B cell (primary cell): ENCODE results near the gene KIF27. TPM values are rescaled to one million over a fixed set of nuclear protein-coding genes. Genes with fewer than 3 reads are reported as not detected.

ENCODE experiments used
- ATAC-seq: fragments of 200-7000 bp; cut with Tn5 transposase; one replicate; pipeline ENCODE4 v1.10.0; 2021; ENCODE audit warnings: low read depth, mild to moderate bottlenecking, moderate number of reproducible peaks, moderate library complexity
- CTCF ChIA-PET: fragments of 350-600 bp; sonication (Branson Sonifier 250); formaldehyde crosslinking; loops from one replicate; lab custom pipeline; 2021; ENCODE audit warnings: antibody characterized with exemption, inconsistent platforms; lab: Charles Lee
- POLR2A ChIA-PET: fragments of 350-600 bp; sonication (Branson Sonifier 250); formaldehyde crosslinking; loops from one replicate; lab custom pipeline; 2021; ENCODE audit warnings: antibody characterized with exemption; lab: Charles Lee
- DNase-seq: peaks from one replicate; pipeline ENCODE4 v3.0.0; 2013
- H2AFZ ChIP-seq: 2 replicates; pipeline ENCODE4 v1.6.1; 2012; ENCODE audit warnings: mild to moderate bottlenecking, low read depth, low read length; ENCODE audit not compliant: insufficient read depth, poor library complexity, severe bottlenecking
- H3K27ac ChIP-seq, 2 donors: 1 replicate in 1 of 2; 2 replicates in 1 of 2; pipeline ENCODE4 v1.5.1; 2012 to 2013; ENCODE audit warnings: low read length in 2 of 2, mild to moderate bottlenecking in 2 of 2, moderate library complexity in 1 of 2
- H3K27me3 ChIP-seq, 4 experiments: fragments of 200-600 bp in 1 of 4; sonication (generic) in 1 of 4; replicated peaks in 1 of 4; 1 replicate in 2 of 4; 2 replicates in 2 of 4; pipeline versions ENCODE4 v1.6.1 to v1.7.0; 2013 to 2016; ENCODE audit warnings: low read length in 3 of 4, mild to moderate bottlenecking in 2 of 4, mixed read lengths in 1 of 4, moderate library complexity in 1 of 4; ENCODE audit not compliant: insufficient read depth in 4 of 4, control insufficient read depth in 3 of 4; ENCODE audit errors: control extremely low read depth in 1 of 4
- H3K36me3 ChIP-seq, 2 experiments: replicated peaks in 1 of 2; 1 replicate in 1 of 2; 2 replicates in 1 of 2; pipeline versions ENCODE4 v1.6.1 to v1.7.1; 2013; ENCODE audit warnings: low read length in 1 of 2; ENCODE audit not compliant: insufficient read depth in 2 of 2, control insufficient read depth in 1 of 2; ENCODE audit errors: control extremely low read depth in 1 of 2, extremely low read depth in 1 of 2
- H3K4me1 ChIP-seq, 2 donors: fragments of 200-600 bp in 1 of 2; sonication (generic) in 1 of 2; 1 replicate in 1 of 2; 2 replicates in 1 of 2; pipeline versions ENCODE4 v1.5.1 to v1.6.1; 2013 to 2017; ENCODE audit warnings: low read length in 2 of 2; ENCODE audit not compliant: control insufficient read depth in 2 of 2, insufficient read depth in 2 of 2
- H3K4me2 ChIP-seq: replicated peaks from 2 replicates; pipeline ENCODE3; 2012; ENCODE audit warnings: mild to moderate bottlenecking, low read depth, low read length; ENCODE audit not compliant: poor library complexity, severe bottlenecking
- H3K4me3 ChIP-seq, 5 experiments: fragments of 200-600 bp in 1 of 5; sonication (generic) in 1 of 5; 1 replicate in 3 of 5; 2 replicates in 2 of 5; pipeline versions ENCODE4 v1.5.1 to v1.7.0; 2011 to 2016; ENCODE audit warnings: low read length in 4 of 5, mild to moderate bottlenecking in 4 of 5, low read depth in 2 of 5, control low read depth in 1 of 5, moderate library complexity in 1 of 5; ENCODE audit not compliant: insufficient read depth in 1 of 5; ENCODE audit errors: control extremely low read depth in 1 of 5, extremely low read depth in 1 of 5
- H3K79me2 ChIP-seq: fragments of 200-600 bp; sonication (generic); one replicate; pipeline ENCODE4 v1.6.0; 2016; ENCODE audit warnings: low read length; ENCODE audit not compliant: control insufficient read depth, insufficient read depth
- H3K9ac ChIP-seq: fragments of 200-600 bp; sonication (generic); 2 replicates; pipeline ENCODE4 v1.6.1; 2017; ENCODE audit warnings: mild to moderate bottlenecking, low read length, moderate library complexity
- H3K9me3 ChIP-seq, 3 donors: one replicate each; pipeline versions ENCODE4 v1.6.1 to v1.7.1; 2013; ENCODE audit warnings: low read length in 2 of 3; ENCODE audit not compliant: control insufficient read depth in 2 of 3, insufficient read depth in 1 of 3; ENCODE audit errors: control extremely low read depth in 1 of 3
- H4K20me1 ChIP-seq: 2 replicates; pipeline ENCODE4 v1.6.0; 2012; ENCODE audit warnings: mild to moderate bottlenecking, low read length; ENCODE audit not compliant: insufficient read depth, control insufficient read depth, poor library complexity, severe bottlenecking
- H3K27ac Mint-ChIP-seq: one replicate; pipeline ENCODE4 v1.8.0; 2021; ENCODE audit warnings: mixed read lengths
- H3K27me3 Mint-ChIP-seq: one replicate; pipeline ENCODE4 v1.8.0; 2021; ENCODE audit warnings: mixed read lengths
- H3K4me1 Mint-ChIP-seq: one replicate; pipeline ENCODE4 v1.8.0; 2021; ENCODE audit warnings: mixed read lengths
- H3K4me3 Mint-ChIP-seq: one replicate; pipeline ENCODE4 v1.8.0; 2021; ENCODE audit warnings: mixed read lengths
- H3K9me3 Mint-ChIP-seq: one replicate; pipeline ENCODE4 v1.8.0; 2022; ENCODE audit warnings: mixed read lengths; ENCODE audit not compliant: insufficient read depth
- CTCF ChIP-seq: fragments of 200-600 bp; IDR thresholded peaks from one replicate; pipeline ENCODE4 v1.8.0; 2022; ENCODE audit warnings: antibody characterized with exemption, mild to moderate bottlenecking
- EZH2 ChIP-seq: IDR thresholded peaks from 2 replicates; pipeline ENCODE4 v1.6.1; 2012; ENCODE audit warnings: borderline replicate concordance, low read depth, mild to moderate bottlenecking, moderate library complexity, low read length; ENCODE audit not compliant: insufficient read depth, poor library complexity, severe bottlenecking
- WGBS: methylation state at CpG from one replicate; pipeline ENCODE4 v1.1.5; 2013; ENCODE audit warnings: missing lambda C conversion rate; ENCODE audit not compliant: insufficient coverage; 5-methylcytosine and 5-hydroxymethylcytosine counted together
- intact Hi-C: fragments of 100-400 bp; cut with micrococcal nuclease; formaldehyde crosslinking; loops from one replicate; pipeline ENCODE4 v1.10.0; 2022
- polyA plus RNA-seq: library from polyadenylated mRNA; depleted of rRNA; stranded (reverse); fragments of >200 nt; gene quantifications from 2 replicates; pipeline ENCODE4 v1.2.3, GENCODE V29; 2012
- total RNA-seq, 2 donors: library from RNA; stranded (reverse); fragments of 120-200 nt in 1 of 2; gene quantifications; 1 replicate in 1 of 2; 2 replicates in 1 of 2; pipeline versions ENCODE4 v1.2.3 to v1.2.4, GENCODE V29; 2013 to 2022

Gene KIF27
- total and polyA plus RNA-seq, 2 donors (not counting 1 experiment from before 2014, with no cell fraction given) = 0.76 to 10.0 TPM

GRCh38 chr9:83962165-83962564, 40.9 kb upstream of the KIF27 start:
- WGBS = 92% methylated on average over 2 of the region's 3 CpGs
- Histone ChIP-seq H3K27me3 (no peaks in the 10 kb centered on the region), H2AFZ (no peak overlapping the region), H3K27ac (no peak overlapping the region), H3K79me2 (no peaks in the 10 kb centered on the region), H3K4me1 (peaks cover 0 to 1% of the 10 kb centered on the region in 2 donors), H4K20me1 (peaks cover 4% of the 10 kb centered on the region), H3K9ac (no peak overlapping the region), H3K4me2 (no peak overlapping the region), H3K36me3 (peaks cover under 1 to 2% of the 10 kb centered on the region in 2 experiments), H3K4me3 (no peak overlapping the region), H3K9me3 (no peaks in the 10 kb centered on the region)
- ChIA-PET CTCF (interaction anchor here (1.0 kb wide), 1 partner anchor 25 kb away, joined by 5 read pairs; no protein-coding TSS in a partner anchor), POLR2A (interaction anchor here (2.0 kb wide), 1 partner anchor 18 kb away, joined by 9 read pairs; the partner anchor contains the start of genes HNRNPK and RMI1)
- intact Hi-C loops = no loop called here
- no peak for ATAC-seq
- H3K4me1 Mint-ChIP-seq = peaks cover 2% of the 10 kb centered on the region
- DNase-seq = no peak
- no peak overlapping the region for H3K27ac Mint-ChIP-seq
- no peaks in the 10 kb centered on the region for H3K9me3 Mint-ChIP-seq
- H3K27me3 Mint-ChIP-seq = no peaks in the 10 kb centered on the region
- no peak overlapping the region for H3K4me3 Mint-ChIP-seq
- TF ChIP-seq EZH2 = no peak

DNA sequence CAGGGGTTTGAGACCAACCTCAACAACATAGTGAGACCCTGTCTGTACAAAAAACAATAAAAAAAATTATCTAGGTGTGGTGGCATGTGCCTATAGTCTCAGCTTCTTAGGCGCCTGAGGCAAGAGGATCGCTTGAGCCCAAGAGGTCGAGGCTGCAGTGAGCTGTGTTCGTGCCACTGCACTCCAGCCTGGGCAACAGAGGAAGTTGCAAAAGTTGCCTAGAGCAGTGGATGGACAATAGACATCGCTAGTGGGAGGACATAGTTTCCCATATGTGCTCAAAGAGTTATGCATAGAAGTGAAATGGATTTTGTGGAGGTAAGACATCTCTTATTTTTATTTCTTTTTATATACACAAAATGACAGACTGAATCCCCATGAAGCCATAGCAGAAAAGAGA, 39.8 kb upstream of the KIF27 start:
- Histone ChIP-seq H3K36me3 (no peaks in the 10 kb centered on the region), H4K20me1 (no peaks in the 10 kb centered on the region), H3K79me2 (no peaks in the 10 kb centered on the region), H3K4me3 (no peak overlapping the region), H3K27ac (no peak overlapping the region), H3K4me1 (peaks cover 0 to 4% of the 10 kb centered on the region in 2 donors), H3K27me3 (no peaks in the 10 kb centered on the region), H2AFZ (no peak overlapping the region), H3K4me2 (no peak overlapping the region), H3K9ac (no peak overlapping the region), H3K9me3 (no peaks in the 10 kb centered on the region)
- Mint-ChIP-seq H3K27me3 (no peaks in the 10 kb centered on the region), H3K9me3 (no peaks in the 10 kb centered on the region), H3K4me1 (peaks cover 10% of the 10 kb centered on the region), H3K27ac (no peak overlapping the region), H3K4me3 (no peak overlapping the region)
- TF ChIP-seq CTCF = no peak
- no peak for TF ChIP-seq EZH2
- POLR2A ChIA-PET = interaction anchor here (2.0 kb wide), 1 partner anchor 19 kb away, joined by 9 read pairs; the partner anchor contains the start of genes HNRNPK and RMI1
- CTCF ChIA-PET = interaction anchor here (1.8 kb wide), 1 partner anchor 212 kb away, joined by 5 read pairs; no protein-coding TSS in a partner anchor
- WGBS = 86% methylated on average over 5 of the region's 5 CpGs
- DNase-seq (no peak), ATAC-seq (no peak)
- intact Hi-C loops = no loop called here
